ENCODE results near the gene TP53RK. TPM values are rescaled to one million over a fixed set of nuclear protein-coding genes. Genes with fewer than 3 reads are reported as not detected.

The TP53RK gene
- polyA plus RNA-seq, 1 donor from 2014 or later = 12.7 TPM

- Mint-ChIP-seq H3K4me1 (no peaks in the 10 kb centered on the region), H3K27me3 (peaks cover 15% of the 10 kb centered on the region), H3K4me3 (no peak overlapping the region), H3K36me3 (no peaks in the 10 kb centered on the region), H3K27ac (no peak overlapping the region), H3K9me3 (peaks cover 0 to 2% (median 0%) of the 10 kb centered on the region in 3 donors)
These were observed 52.2 kb downstream of the TP53RK start for GRCh38 chr20:46637020-46637419.

DNA sequence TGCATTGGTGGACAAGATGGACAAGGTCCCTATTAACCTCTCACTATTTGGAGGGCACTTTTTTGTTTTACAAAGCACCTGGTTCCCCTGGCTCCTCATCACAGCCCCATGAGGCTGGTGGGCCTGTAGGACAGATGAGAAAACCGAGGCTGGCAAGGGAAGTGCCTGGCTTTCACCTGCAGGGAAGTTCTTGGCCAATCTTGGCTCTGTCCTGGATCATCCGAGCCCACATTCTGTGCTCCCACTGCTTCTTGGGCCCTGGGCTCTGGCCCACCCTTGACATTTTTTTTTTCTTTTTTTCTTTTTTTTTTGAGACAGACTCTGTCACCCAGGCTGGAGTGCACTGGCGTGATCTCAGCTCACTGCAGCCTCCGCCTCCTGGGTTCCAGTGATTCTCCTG, 52.7 kb downstream of the TP53RK start:
- Mint-ChIP-seq H3K27ac (no peak overlapping the region), H3K4me1 (no peaks in the 10 kb centered on the region), H3K27me3 (peaks cover 15% of the 10 kb centered on the region), H3K36me3 (no peaks in the 10 kb centered on the region), H3K4me3 (no peak overlapping the region), H3K9me3 (no peaks in the 10 kb centered on the region)

GRCh38 chr20:46635514-46636136, 53.6 kb downstream of the TP53RK start:
- Mint-ChIP-seq H3K9me3 (no peaks in the 10 kb centered on the region), H3K4me1 (no peaks in the 10 kb centered on the region), H3K36me3 (no peaks in the 10 kb centered on the region), H3K27ac (no peak overlapping the region), H3K27me3 (peaks cover 8% of the 10 kb centered on the region), H3K4me3 (no peak overlapping the region)

DNA sequence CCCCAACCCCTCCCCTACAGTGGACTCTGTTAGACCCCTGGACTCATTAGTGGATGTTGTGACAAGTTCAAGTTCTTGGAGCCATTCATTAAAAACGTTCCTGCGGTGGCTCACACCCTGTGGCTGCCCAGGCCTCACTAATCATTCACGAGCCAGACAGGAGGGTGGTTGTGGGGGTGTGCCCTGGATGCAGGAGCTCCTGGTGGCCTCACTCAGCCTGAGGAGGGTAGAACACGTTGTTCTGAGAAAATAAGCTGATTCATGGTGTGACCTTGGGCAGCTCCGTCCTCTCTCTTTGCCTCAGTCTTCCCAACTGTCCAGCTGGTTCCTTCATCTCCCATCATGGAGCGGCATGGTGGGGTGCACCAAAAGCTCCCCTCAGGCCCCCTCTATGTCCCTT, 54.7 kb downstream of the TP53RK start:
- Mint-ChIP-seq H3K4me1 (no peaks in the 10 kb centered on the region), H3K9me3 (peaks cover 4 to 9% (median 7%) of the 10 kb centered on the region in 3 donors), H3K27ac (no peak overlapping the region), H3K36me3 (no peaks in the 10 kb centered on the region), H3K27me3 (peaks cover 11% of the 10 kb centered on the region), H3K4me3 (no peak overlapping the region)

Other genes starting within 250 kb of the TP53RK start
- not detected for gene ZNF334, start 175.9 kb downstream of the TP53RK start, polyA plus RNA-seq
- gene OCSTAMP, start 138.8 kb downstream of the TP53RK start, polyA plus RNA-seq = not detected
- not detected for gene SLC13A3, start 38.0 kb downstream of the TP53RK start, polyA plus RNA-seq
- gene SLC2A10, start 20.2 kb upstream of the TP53RK start, polyA plus RNA-seq = not detected
- 0.11 TPM for gene EYA2, start 205.4 kb upstream of the TP53RK start, polyA plus RNA-seq

All from IgD-negative memory B cell (primary cell).